Measurements from ENCODE around the gene COX5A.

COX5A gene

DNA sequence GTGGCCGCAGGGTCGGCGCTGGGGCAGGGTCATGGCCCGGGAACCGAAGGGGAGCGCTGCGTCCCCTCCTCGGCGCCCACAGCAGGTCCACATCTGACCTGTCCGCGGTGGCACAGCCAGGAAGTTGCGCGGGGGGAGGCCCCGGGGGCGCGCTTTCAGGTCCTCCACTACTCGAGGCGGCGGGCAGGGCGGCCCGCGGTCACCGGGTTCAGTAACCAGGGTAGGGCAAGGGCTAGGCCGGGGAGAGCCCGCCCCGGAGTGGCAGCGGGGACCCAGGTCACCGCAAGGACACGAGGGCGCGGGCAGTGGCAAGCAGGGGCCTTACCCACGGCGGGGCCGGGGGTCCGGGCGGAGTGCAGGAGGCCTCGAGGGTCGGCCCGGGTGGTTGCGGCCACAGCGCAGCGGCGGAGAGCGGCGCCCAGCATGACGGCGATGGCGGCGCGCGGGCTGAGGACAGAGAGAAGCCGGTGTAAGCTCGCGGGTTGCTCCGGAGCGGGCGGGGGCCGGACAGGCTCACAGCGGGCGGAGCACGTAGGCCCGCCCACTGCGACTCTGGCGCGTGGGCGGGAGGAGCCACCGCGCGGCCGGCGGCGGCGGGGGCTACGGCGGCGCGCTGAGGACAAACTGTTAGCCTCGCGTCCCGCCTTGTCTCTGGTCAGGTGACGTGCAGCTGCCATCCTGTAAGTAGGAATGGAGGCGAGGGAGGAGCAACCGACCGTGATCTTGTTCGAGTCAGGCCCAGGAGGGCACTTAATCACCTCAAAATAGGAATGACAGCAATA is at the start of gene COX5A:
TSS of gene COX5A (minus strand) at position 484 of the 782 bp plus-strand sequence. CDS start at position 425, 59 bp downstream.
- DNase-seq, result peak; percentile 58 to 95 (median 90)

DNA sequence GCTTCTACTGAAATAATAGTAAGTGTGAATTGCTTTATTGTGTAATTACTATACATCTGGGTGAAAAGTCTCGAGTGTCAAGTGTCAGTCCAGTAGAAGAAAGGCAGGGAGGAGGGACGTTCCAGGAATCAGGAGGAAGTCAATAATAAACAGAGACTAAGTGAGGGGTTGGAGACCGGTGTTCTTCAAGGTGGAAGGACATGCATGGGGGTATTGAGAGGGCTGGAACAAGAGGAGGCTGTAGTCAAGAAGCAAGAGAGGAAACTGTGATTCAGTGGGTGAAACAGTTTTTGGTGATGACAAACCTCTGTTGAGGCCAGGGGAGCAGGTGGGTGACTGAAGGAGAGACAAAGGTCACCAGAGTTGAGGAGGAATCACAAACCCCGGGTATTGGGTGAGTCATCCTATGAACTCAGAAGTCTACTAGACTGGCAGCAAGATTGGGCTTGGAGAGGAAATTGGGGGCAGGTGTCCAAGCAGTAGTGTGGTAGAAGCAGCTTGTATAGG is 45.9 kb upstream of the COX5A start:
- no peak for DNase-seq

DNA sequence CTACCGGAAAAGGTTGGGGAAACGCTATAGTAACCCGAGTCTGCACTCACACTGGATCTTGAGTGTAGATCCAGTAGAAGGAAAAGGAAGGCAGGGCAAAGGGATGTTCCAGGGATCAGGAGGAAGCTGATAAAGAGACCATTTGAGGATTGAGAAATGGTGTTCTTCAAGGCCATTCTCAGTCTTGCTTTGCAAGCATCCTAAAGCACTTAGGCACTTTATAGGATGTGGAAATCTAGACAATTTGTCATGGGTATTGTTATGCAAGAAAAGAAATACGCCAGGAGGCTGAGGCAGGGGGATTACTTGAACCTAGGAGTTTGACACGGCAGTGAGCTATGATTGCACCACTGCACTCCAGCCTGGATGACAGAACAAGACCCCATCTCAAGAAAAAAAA is 44.3 kb upstream of the COX5A start:
- no peak for DNase-seq

DNA sequence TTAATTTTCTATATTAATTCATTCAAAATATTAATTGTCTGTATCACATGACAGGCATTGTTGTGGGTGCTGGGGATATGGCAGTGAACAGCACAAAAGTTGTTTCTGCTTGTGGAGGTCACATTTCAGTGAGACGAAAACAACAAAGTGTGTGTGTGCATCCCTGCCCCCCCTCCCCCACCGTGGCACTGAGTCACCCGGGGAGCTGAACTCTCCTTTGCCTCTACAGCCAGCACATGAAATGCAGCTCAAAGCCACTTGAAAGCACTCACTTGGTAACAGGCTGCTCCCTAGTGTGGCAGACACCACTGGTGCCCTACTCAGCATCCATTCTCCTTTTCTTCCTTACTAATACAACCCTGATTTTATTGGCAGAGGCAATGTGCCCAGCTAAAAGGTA is 40.6 kb upstream of the COX5A start:
- peak in 23 of 56 donors; percentile 4 to 70 (median 17) for DNase-seq

DNA sequence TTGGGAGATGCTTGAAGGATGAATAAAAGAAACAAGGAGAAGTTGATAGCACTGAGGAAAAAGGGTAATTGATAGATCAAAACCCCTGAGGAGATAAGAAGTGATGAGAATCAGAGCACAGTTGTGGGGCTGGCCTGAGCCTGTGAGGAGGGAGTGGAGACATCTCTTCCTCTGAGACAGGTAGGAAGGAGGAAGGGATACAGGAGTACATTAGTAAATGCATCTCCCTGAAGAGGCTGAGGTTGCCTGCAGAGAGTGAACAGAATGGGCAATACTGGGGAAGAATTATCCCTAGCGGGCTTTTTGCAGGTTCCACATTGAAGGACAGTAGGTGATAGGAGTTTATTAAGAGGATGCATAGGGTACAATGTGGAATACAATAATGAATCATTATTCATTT is 40.2 kb upstream of the COX5A start:
- no peak for DNase-seq

DNA sequence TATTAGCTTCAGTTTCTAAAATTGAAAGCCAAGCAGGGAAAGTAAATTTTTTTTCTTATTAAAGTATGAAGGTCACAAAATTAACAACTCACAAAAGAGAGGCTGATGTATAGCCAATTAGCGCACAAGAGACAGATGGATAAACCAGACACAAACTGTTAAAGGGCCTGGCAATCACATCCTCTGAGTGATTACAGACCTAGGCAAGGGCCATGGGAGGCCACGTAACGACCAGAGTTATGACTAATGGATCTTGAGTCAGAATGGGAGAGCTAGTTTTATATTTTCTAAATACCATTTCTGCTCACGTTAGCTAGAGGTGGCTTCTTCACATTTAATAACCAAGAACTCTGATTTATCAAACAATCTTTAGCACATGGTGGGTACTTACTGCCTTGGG is 39.7 kb upstream of the COX5A start:
- no peak for DNase-seq

DNA sequence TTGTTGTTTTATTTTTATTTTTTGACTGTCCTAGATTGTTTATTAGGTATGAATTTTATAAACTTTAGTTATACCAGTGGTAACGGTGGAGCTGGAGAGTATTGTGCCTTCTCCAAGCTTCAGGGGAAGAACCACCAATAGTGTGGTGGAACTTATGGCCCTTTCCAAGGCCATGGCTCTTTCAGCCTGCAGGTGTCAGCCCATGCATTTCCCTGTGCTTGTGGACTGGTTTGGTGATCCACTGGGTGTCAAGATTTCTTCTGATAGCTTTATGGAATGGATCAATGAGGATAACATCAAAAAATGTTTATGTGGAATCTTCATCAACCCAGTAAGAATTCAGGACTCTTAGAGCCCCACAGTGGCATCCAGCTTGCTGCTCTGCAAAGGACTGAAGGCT is 38.3 kb upstream of the COX5A start:
- no peak for DNase-seq

DNA sequence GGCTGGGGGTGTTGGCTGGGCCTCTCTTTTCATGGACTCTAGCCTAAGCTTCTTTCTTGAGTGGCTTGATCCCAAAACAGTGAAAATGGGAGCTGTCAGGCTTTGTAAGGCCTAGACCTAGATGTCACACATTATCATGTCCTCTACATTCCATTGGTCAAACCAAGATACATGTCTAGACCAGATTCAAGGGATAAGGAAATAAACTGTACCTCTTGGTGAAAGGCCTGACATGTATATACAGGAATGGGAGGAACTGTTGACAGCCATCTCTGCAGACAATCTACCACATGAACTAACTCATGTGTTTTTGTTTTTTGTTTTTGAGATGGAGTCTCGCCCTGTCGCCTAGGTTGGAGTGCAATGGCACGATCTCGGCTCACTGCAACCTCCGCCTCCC is 29.8 kb upstream of the COX5A start:
- DNase-seq, result no peak

DNA sequence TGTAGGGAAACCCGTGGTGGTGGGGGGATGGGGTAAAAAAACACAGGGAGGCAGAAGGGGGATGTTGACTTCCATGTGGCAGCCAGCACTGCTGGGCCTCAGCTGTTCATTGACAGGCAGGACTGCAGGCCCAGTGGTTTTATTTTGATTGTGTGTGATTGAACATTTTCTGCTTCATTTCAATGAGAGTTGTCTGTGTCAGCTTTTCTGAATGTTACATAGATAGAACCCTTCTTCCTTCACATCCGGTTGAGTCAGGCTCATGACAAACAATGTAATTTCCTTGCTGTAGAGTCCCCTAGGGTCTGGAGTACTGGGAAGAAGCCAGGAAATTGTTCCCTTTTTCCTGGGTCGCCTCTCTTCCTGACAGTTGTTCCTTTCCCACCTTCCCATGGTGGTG is 26.9 kb upstream of the COX5A start:
- no peak for DNase-seq

DNA sequence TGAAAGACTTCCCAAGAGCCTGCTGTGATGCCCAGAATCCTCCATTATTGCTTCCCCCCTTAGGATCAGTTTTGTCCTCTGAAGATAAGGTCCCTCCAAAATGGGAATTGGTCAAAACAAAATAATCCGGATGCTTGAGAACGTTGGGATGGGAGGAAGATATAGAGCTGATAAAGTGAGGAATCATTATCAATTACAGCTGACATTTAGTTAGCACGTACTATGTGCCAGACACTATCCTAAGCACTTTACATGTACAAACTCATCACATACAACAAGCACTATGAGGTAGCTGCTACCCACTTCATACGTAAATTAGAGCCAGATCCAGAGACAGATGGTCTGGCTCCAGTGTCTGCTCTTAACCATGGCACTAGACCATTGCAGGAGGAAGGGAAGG is 25.3 kb upstream of the COX5A start:
- DNase-seq, result no peak

DNA sequence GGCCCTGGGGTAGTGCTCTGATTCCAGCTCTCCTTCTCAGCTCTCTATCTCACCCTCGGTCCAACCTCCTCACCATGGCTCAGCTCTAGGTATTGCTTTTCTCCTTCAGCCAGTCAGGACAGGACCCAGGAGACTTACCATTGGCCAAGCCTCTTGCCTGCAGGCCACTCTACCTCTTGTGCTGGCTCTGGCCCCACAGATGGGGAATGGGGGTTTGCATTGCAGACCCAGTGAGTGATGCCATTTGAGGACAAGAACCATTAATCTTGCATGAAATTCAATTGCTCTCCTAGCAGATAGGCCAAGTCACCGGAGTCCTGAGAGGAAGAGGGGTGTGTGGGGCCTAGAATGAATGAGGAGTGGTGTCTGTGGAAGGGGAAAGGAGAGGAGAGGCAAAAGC is 24.8 kb upstream of the COX5A start:
- no peak for DNase-seq

DNA sequence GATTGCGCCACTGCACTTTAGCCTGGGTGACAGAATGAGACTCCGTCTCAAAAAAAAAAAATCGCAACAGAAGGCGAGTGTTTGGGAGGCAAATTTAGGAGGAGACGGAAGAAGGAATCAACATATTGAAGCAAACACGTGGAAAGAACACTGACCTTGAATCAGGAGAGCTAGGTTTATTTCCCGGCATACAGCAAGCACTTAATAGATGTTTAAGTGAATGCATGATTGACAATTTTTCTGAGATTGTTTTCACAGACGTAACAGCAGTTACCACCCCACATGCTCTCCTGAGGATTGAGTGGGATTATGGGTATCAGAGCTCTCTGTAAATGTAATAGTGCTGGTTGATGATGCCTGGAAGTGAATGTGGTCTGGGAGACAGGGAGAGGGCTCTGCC is 24.3 kb upstream of the COX5A start:
- DNase-seq, result no peak

DNA sequence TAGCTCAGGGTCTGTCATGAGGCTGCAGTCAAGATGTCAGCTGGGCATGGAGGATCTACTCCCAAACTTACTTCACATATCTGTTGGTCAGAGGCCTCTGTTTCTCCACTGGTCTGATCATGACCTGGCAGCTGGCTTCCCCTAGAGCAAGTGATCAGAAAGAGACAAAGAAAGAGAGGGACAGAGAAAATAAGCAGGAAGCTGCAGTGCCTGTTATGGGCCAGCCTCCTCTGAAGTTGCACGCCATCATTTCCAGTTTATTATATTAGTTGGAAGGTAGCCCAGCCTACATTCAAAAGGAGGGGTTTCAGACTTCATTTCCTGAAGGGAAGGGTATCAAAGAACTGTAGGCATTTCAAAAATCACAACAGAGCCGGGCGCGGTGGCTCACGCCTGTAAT is 23.7 kb upstream of the COX5A start:
- no peak for DNase-seq

DNA sequence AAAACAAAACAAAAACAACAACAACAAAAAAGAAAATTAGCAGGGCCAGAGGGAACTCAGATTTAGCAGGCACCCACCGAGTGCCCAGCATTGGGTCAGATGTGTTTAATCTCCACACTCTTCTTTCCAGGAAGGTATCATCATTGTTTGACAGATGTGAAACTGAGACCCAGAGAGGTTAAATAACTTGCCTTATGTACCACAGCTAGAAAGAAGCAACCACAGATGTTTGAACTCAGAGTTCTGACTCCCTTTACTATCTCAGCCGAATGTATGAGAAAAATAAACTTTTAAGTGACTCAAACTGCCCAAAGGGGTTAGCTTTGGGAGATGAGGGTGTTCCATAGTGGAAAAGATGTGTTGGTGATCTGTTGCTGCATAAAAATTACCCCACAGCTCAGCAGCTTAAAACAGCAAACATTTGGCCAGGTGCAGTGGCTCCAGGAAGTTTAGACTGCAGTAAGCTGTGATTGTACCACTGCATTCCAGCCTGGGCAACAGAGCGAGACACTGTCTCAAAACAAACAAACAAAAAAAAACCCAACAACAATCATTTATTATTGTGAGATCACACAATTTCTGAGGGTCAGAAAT is 23.2 kb upstream of the COX5A start:
- DNase-seq, result no peak

DNA sequence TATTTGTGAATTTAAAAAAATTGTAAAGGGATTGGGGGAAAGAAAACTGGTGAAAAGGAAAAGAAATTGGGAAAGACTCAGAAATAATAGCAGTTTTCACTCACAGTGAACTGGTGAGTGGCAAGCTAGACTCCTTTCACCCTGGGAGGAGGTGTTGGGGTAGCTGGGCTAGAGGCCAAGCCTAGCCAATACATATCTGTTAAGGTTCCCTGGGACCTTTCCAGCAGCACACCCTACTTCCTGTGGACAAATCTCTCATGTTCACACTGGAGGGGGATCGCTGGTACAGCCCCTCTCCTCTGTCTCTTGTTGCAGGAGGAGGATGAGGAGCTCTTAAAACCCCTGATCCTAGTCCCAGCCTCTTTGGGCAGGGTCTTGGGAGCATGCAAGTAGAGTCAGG is 22.4 kb upstream of the COX5A start:
- no peak for DNase-seq

DNA sequence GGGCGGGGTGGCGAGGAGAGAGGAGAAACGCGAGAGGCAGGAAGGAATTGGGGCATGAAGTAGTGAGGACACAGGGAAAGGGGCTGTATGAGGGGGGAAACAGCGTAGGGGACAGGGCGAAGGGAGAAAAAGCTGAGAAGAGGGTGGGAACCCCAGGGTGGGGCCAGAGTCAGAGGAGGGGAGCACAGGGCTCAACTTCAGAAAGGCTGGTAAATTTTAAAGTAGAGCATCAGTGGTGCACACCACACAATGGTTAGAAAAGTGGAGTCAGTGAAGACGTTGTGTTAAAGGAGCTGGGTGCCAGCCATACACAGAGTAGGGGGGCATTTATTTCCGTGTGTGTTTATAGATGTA is 21.7 kb upstream of the COX5A start:
- DNase-seq, result no peak

DNA sequence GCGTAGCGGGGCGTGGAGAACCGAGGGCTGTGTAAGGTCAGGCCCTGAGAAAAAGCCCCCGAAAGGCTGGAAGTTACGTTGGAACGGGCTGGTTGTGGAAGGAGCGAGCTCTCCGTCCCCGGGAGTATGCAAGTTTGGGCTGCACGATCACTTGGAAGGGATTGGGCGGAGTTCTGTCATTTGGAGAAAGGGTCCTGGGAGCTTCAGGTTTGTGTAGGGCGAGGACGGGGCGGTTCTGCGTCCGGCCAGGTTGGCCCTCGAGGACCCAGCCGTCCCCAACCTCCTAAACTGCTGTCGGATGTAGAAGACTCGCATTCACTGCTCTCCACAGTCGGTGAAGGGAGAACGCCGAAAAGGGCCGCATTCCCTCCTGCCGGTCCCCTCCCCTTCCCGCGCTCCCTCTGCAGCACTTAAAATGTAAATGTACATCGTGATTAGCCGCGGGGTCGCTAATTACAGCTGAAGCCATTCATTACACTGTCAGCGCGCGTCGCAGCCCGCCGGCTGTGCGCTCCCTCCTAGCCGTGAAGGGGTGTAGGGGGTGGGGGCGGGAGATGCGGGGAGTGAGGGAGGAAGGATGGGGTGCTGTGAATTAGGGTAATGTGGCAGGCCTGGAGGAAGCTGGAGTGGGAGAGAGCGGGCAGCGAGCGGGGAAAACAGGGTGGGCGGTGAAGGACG is 21.2 kb upstream of the COX5A start:
- DNase-seq, result no peak

DNA sequence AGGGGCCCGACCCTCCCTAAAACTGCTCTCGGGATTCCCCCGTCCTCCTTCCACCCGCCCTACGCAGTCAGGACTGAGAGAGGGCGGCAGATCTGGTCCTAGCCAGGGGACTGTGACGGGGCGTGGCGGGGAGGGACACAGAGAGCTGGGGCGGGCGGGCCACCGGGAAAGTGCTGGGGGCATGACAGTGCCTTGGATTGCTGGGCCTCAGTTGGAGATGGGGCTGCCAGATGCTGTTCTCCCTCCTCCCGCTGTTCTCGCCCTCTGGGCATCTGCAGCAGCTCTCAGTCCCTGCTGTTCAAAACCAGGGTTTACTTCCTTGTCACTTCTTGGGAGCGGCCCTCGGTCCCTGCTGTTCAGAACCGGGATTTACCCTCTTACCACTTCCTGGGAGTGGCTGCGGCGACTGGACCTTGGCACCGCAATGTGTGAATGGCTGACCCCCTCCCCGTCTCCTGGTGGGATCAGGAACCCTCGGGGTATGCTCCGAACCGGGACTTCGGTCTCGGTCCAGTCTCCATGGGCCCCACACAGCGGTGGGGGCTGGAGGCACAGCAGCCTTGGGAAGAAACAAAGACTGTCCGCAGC is 20.5 kb upstream of the COX5A start:
- peak in 3 of 56 donors; percentile 4 to 27 (median 9) for DNase-seq

DNA sequence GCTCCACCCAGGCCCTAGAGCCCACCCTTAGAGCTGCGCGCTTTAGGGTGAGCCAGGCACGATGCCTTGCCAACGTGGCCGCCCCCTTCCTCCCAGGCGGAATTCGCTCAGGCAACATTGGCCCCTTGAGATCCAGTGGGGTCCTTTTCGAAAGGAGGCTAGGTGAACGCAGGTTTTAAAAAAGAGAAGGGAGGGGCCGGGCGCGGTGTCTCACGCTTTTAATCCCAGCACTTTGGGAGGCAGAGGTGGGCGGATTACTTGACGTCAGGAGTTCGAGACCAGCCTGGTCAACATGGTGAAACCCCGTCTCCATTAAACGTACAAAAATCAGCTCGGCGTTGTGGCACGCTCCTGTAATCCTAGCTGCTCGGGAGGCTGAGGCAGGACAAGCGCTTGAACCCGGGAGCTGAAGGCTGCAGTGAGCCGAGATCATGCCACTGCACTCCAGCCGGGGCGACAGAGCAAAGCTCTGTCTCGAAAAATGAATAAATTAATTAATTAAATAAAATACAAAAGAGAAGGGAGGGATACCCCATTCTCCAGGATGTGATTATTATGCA is 19.7 kb upstream of the COX5A start:
- peak in 2 of 56 donors; percentile 26 to 33 for DNase-seq

DNA sequence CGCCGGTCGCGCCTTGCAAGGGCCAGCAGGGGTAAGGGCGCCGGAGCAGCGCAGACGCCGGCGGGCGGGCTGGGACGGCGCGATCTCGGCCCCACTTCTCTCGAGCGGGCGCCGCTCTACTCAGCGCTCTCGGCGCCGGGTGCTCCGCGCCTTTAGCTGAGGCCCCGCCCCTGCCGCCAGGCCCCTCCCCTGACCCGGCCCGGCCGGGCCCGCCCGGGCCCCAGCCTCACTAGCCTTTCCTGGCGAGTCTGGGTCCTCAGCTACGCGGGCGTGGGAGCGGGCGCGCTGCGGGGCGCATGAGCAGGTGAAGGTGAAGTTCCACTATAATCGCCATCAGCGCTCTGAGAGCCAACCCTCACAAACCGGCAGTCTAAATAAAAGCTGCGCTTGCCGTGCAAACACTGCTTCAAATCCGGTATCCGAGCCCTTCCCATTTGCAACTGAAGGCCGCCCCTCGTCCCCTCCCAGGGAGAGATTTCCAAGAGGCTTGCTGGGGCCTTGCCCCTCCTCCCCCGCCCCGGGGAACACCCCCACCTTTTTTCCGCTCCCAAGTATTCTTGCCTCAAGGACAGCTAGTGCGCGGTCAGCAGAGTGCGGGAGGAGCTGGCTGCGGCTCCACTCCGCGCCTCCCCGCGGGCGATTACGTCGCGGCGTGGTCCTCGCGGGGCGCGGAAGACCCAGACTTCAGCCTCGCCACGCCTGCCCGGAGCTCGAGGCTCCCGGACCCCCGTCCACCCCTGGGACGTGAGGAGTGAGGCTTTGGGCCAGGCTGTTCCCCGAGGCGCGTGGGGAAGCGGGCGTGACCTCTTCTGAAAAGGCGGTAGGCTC is 19.0 kb upstream of the COX5A start, which contains the start of gene RPP25:
TSS of gene RPP25 (minus strand) at position 125 of the 828 bp plus-strand sequence. CDS start 189 bp downstream, outside the sequence.
- peak in 46 of 56 donors; percentile 13 to 83 (median 46) for DNase-seq
